ENCODE results near the gene CRYAB.
"Not testable (repeated sequence)": the region's sequence is repeated elsewhere in the genome, so short reads cannot be mapped to it uniquely, and the experiment has no call there.

Gene CRYAB

DNA sequence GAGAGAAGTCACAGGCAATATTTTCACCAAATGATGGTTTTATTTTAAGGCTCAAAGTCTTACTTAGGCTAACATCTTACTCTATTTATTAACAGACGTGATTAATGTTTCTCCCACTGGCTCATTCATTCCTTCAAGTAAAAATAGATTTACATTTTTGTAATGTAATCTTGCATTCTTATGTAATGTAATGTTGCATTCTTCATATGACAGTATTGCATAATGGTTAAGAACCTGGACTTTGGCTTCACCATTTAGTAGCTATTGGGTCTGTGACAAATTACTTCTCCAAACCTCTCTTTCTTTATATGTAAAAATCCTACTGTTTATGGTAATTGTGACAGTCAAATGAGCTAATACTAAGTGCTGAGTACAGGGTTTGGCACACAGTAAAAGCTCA, 22.3 kb upstream of the CRYAB start:
- DNase-seq (ENCODE audit: low read depth in 2 of 2): no peak

DNA sequence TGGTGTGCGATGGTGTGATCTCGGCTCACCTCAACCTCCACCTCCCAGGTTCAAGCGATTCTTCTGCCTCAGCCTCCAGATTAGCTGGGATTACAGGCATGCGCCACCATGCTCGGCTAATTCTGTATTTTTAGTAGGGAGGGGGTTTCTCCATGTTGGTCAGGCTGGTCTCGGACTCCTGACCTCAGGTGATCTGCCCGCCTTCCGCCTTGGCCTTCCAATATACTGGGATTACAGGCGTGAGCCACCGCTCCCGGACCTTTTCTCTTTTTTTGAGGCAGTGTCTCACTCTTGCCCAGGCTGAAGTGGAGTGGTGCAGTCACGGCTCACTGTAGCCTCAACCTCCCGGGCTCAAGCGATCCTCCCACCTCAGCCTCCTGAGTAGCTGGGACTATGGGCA, 21.6 kb upstream of the CRYAB start:
- DNase-seq (ENCODE audit: low read depth in 2 of 2): not testable (repeated sequence)

DNA sequence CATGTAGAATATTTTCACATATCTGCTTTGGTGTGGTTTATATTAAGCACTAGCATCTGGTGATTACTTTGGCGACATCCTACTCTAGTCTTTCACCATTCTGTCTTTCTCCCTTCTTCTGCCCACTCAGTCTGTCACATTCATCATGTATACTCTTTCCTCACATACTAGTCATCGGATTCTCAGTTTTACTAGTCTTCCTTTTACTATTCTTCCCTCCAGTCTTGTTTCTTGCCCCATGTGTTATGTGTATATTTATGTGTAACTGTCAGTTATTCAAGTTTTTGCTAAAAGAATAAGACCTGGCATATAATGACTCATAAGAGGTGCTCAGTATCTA, 21.0 kb upstream of the CRYAB start:
- DNase-seq (ENCODE audit: low read depth in 2 of 2): no peak

DNA sequence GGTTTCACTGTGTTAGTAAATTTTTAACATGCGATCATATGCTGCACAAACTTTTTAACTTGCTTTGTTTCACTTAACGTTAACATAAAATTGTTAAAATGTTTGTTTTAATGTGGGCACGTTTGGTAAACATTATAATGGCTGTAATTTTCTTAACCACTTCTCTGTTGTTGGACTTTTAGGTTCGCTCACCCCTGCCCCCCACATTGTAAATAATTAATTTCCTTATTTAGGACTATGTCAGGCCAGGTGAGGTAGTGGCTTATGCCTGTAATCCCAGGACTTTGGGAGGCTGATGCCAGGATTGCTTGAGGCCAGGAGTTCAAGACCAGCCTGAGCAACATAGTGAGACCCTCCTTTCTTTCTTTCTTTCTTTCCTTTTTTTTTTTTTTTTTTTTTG, 18.9 kb upstream of the CRYAB start:
- no peak for DNase-seq (ENCODE audit: low read depth in 2 of 2)

DNA sequence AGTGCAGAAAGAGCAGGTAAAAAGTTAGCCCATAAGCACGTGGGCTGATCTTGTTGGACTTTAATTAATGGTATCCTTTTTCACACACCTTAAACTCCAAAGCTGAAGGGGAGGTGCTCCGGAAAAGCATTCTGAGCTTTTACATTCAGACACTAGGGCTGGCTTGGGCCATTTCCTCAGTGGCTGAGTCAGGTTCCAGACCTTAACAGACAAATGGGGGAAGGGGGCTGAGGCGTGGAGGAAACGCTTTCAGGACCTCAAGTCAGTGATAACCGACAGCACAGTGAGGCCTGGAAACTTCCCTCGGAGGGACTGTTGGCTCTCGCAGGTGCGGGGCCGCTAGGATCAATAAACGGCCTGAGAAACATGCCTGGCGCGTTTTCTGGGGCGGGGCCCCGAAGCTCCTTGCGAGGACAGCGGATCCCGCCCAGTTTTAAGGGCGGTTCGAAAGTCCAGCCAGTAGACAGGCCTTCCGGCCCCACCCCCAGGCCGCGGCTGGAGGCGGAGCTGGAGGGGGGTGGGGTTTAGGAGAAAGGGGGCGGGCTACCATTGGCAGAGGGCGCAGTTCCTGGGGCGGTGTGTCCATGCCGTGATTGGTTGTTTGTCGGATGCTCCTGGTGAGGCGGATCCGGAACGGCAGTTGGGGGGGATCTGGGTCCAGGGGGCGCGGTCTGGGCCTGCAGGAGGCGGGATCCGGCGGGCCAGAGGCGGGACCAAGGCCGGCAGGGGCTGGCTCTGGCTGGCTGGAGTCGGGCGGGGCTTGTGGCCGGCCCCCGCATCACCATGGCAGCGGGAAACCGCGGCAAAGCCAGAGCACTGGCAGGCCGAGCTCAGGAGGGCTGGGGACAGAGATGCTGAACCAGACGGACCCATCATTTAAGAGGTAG, 15.2 kb upstream of the CRYAB start:
- DNase-seq (ENCODE audit: low read depth in 2 of 2): peak; percentile 91 to 93

DNA sequence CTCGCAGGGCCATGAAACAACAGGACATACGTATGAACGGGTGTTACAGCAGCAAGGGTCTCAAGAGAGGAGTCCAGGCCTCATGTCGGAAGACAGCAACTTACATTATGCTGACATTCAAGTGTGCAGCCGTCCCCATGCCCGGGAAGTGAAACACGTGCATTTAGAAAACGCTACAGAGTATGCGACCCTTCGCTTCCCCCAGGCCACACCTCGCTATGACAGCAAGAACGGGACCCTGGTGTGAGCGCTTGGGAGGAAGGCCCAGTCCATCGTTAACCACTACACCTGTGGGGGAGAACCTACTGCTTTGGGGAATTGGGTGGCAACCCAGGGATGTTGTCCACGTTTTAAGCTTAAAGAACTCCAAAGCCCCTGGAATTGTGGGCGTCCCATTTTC, 14.4 kb upstream of the CRYAB start:
- no peak for DNase-seq (ENCODE audit: low read depth in 2 of 2)

DNA sequence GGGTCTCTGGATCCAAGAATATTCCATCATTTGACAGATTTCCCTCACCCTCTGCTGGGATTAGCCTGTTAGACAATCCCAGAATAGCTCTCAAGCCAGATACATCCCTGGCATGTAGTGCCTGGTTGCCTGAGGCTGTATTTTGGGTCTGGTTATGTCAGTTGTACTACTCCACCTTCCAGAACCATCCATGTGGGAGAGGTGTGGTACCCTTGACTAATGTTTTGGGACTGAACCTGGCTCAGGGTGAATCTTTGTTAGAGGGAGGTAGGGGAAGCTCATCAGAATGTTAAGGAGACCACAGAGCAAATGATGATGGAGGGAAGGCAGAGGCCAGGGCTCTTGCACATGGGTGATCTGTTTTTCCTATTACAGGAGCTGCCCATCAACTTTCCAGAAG, 12.4 kb upstream of the CRYAB start:
- DNase-seq (ENCODE audit: low read depth in 2 of 2): no peak

DNA sequence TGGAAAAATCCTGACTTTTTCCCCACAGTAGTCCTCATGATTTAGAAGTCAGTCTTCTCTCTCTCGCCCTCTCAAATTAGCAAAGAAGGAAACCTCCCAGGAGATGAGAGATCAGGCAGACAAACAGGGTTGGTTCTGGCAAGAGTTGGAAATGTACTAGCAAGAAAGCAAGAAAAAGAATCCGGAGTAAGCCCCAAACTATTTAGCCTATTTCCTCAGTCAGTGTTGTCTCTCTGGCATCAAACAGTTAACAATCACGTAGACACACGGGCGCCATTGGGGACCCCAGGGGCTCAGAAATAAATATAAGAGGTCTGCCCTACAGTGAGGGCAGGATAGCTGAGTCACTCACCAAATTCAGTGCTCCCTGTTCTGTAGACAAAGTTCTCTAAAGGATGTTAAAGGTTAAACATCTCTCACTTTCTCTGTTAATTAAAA, 11.8 kb upstream of the CRYAB start:
- DNase-seq (ENCODE audit: low read depth in 2 of 2): no peak

DNA sequence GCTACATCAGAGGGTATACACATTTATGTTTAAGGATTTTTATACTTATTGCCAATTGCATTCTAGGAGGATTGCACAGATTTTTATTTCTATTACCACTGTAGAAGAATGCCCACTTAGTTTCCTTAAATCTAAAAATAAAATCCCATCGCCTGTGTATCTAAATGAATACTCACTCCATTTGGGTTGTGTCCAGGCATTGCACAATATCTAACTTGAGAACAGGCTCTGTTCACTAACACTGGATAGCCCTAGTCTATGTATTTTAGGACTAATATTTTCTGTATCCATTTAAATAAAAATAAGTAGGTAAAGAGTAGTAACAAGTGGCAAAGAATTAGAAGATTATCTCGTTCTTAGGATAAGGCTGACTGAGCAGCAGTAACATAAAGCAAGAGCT, 11.2 kb upstream of the CRYAB start:
- DNase-seq (ENCODE audit: low read depth in 2 of 2): no peak

DNA sequence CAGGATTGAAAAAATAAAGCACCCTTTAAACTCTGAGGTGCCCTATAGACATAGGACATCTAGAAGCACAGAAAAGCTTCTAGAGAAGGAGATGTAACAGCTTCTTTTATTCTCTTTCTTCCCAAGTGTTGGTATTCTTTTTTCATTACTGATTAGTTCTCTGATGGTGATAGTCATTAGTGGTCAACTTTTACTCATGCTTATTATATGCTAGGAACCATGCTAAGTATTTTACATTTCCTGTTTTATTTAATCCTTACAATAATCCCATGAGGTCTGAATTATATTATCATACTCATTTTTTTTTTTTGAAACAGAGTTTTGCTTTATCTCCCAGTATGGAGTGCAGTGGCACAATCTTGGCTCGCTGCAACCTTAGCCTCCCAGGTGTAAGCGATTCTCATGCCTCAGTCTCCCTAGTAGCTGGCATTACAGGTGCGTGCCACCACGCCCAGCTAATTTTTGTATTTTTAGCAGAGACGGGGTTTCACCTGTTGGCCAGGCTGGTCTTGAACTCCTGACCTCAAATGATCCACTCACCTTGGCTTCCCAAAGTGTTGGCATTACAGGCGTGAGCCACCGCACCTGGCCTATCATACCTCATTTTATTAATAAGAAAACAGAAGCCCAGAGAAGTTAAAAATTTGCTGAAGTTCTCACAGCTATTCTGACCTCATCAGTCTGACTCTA, 10.1 kb upstream of the CRYAB start:
- DNase-seq (ENCODE audit: low read depth in 2 of 2): no peak

DNA sequence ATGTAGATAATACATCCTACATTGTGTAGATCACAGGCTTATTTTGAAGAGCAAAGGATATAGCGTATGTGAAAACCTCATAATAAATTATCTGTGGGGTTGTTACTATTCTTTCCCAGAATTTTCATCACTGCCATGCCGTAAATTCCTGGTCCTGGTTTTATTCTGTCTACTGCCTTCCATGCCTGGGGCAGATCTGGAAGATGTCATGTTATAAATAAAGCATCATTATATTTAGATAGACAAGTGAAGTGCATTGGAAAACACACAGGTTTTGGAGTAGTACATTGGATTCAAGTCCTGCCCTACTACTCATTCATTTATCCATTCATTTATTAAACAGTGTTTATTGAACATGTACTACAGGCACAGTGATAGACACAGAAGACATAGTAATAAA, 9.3 kb upstream of the CRYAB start:
- no peak for DNase-seq (ENCODE audit: low read depth in 2 of 2)

DNA sequence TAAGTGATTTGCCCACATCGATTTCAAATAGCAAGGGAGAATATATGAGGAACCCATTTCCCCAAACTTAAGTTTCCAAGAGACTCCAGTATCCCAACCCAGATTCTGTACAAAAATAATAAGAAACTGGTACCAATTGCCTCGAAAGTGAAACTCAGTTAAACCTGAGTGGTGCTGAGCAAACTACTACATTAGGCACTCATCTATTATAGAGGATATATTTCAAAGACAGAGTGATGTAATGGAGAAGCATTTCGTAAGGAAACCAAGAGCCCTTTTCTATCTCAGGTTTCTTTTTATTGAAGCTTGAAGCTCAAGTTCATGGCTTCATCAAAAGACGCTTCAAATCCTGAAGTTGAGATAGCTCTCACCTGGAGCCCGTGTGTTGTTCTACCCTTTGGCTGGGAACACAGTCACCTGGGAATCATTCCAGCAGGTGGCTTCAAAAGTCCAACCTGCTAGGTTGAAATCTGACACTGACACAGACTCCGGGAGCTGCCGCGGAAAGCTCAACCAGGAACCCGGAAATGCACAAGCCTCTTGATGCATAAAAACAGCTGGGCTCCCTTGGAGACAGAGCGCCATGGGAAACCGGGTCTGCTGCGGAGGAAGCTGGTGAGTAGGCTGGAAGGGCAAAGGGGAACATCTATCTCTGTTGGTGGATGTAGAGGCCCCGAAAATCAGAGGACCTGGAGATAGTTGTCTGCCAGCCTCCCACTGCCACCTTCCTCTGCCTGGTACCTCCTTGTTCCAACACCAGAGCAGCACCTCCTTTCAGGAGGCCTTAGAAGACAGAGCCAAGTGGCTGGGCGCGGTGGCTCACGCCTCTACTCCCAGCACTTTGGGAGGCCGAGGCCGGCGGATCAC, 7.1 kb upstream of the CRYAB start, which contains the start of gene C11orf52:
C11orf52 (plus strand) TSS at position 524 of the 867 bp plus-strand sequence; CDS start at position 584, 60 bp downstream.
- DNase-seq (ENCODE audit: low read depth in 2 of 2): no peak

DNA sequence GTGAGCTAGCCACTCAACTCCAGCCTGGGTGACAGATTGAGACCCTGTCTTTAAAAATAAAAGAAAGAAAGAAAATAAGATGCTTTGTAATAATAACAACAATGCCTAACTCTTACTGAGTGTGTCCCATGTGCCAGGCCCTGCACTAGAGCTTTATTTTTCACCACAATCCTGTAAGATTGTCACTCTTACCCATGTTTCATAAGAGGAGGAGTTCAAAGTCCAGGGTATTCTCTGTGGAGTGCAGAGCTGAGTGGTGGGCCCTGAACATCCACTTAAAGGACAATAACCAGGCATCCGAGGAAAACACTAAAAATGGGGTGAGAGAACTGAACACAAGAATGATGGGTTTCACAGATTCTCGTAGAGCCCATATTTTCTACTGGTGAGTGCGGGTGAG, 6.2 kb upstream of the CRYAB start:
- DNase-seq (ENCODE audit: low read depth in 2 of 2): no peak

DNA sequence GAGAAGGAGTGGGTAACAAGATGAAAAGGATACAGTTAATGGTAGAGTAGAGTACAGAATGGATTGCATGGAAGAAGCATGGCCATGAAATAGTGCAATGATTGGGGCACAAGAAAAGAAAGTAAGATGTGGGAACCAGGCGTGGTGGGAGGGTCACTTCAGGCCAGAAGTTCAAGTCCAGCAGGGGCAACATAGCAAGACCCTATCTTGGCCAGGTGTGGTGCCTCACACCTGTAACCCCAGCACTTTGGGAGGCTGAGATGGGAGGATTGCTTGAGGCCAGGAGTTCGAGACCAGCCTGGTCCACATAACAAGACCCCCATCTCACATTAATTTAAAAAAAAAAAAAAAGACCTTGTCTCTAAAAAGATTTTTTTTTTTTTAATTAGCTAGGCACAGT, 5.7 kb upstream of the CRYAB start:
- DNase-seq (ENCODE audit: low read depth in 2 of 2): no peak

DNA sequence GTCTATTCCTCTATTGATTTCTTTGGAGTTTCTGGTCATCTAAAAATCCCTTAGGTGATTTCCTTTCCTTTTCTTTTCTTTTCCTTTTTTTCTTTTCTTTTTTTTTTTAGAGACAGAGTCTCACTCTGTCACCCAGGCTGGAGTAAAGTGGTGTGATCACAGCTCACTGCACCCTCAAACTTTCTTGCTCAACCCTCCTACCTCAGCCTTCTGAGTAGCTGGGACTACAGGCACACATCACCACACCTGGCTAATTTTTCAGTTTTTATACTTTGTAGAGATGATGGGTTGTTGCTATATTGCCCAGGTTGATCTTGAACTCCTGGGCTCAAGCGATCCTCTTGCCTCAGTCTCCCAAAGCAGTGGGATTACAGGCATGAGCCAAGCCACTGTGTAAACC, 5.2 kb upstream of the CRYAB start:
- DNase-seq (ENCODE audit: low read depth in 2 of 2): no peak

DNA sequence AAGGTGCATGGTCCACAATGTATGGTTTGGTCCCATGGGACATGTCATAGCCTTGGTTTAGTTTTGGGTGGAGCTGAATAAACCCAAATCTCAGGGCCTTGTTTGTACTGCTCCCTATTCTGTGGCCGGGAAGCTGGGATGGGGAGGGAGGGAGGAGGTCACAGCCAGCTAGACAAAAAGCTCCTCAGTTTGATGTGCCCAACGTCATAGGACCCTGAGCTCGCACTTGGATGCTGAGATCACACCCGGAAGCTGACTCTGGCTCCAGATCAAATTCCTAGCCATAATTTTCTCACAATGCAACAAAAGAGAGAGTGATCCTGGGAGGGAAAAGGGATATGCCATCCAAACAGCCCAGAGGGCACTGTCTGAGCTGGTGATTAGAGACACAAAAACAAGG, 2.4 kb upstream of the CRYAB start:
- no peak for DNase-seq (ENCODE audit: low read depth in 2 of 2)

DNA sequence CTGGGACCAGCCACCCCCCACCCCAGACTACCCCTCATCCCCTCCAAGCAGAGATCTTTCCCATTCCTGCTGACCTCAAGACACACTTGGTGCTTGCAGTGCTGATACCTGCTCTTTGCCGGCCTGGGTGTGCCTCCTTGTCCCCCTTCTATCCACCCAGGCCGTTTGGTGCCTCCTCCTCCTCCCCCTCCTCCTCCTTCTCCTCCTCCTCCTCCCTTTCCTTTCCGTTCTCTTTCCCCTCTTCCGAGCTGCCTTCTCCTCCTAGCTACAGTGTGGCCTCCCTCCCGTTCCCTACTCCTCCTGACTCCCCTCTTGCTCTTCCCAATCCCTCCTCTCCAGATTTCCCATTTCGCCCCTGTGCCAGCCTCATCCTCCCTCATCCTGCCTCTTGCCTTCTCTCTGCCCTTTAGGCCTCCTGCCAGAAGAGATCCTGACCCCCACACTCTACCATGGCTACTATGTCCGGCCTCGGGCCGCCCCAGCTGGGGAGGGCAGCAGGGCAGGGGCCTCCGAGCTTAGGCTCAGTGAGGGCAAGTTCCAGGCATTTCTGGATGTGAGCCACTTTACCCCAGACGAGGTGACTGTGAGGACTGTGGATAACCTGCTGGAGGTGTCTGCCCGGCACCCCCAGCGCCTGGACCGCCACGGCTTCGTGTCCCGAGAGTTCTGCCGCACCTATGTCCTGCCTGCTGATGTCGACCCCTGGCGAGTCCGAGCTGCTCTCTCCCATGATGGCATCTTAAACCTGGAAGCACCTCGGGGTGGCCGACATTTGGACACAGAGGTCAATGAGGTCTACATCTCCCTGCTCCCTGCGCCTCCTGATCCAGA, 1.7 kb upstream of the CRYAB start:
- no peak for DNase-seq (ENCODE audit: low read depth in 2 of 2)

DNA sequence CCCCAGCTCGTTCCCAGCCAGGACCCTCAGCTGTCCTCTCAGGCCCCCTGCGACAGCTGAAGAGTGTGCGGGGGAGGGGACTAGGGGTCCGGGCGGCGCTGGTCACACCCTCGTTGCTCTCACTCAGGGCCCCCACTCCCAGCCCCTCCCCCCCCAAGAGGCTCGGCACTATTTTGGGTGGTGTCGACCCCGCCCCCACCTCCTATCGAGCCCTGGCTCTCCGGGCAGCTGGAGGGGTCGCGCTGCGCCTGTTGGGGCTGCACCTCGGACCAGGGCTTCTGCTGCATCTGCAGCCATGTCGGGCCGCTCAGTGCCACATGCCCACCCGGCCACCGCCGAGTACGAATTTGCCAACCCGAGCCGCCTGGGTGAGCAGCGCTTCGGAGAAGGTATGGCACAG, 965 bp upstream of the CRYAB start, which contains the start of gene HSPB2:
HSPB2 (plus strand) TSS at position 200 of the 400 bp plus-strand sequence; CDS start at position 296, 96 bp downstream.
- no peak for DNase-seq (ENCODE audit: low read depth in 2 of 2)

DNA sequence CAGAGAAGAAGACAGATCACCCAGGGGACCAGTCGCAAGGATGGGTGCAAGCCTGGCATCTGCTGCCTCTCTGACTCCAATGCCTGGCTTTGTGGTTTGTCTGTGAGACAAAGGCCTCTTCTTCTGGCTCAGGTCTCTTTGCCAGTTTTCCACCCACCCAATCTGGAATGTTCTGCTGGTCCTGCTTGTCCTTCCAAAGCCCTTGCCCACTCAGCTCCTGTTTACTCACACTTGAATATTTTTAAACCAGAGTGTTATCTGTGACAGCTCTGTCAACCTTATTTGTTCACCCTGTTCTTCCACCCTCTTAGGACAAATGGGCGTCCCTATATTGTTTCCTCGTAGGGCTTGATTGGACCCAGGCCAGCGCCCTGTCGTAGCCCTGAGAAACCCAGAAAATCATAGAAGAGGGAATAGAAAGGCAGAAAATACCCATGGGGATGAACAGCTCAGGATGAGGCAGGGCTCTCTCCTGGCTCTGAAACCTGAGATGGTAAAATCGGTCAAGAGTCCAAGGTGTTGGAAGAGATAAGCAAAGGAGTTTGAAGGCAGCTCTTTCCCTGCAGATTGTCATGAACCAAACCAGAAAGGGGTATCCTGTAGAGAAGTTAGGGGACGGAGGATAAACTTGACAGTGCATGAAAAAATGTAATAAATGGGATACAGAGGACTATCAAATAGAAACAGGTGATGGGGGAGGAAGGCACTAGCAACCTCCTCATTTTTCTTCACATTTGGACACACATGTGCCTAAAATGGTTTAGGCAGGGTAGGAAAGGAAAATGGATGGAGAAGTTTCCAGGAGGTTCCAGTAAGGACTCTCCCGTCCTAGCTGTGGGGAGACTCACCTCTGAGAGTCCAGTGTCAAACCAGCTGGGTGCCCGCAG, 651 bp downstream of the CRYAB start:
- DNase-seq (ENCODE audit: low read depth in 2 of 2): no peak

DNA sequence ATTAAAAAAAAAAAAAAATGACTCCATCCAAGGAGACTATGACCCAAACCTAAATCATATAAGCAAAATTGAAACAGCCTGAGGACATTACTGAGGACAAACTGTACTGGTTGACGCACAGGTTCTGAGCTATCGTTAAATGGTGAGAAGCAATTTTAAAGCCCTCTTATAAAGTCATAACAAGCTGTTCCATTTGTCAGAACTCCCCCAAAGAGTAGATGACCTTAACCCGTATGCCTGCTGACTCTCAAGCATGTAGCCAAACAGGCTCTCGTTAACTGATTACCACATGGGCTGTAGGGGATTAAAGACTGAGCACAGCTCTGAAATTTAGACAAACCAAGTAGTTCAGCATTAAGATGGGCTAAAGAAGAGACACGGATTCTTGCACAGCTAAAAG, 2.2 kb downstream of the CRYAB start:
- DNase-seq (ENCODE audit: low read depth in 2 of 2): no peak
